Fibroblast of lung (primary cell): Measurements from ENCODE around the gene CCKAR. TPM values are rescaled to one million over a fixed set of nuclear protein-coding genes. Genes with fewer than 3 reads are reported as not detected.

ENCODE experiments used
- DNase-seq, 2 donors: peaks; one replicate each; pipeline versions ENCODE4 v3.0.0 to v3.0.0-alpha.2; 2010; ENCODE audit warnings: low read depth in 2 of 2
- H2AFZ ChIP-seq: 2 replicates; pipeline ENCODE4 v1.5.1; 2012; ENCODE audit warnings: low read length, control low read depth, inconsistent platforms
- H3K27ac ChIP-seq: 2 replicates; pipeline ENCODE4 v1.5.1; 2011; ENCODE audit warnings: low read length, control low read depth; ENCODE audit not compliant: insufficient read depth
- H3K27me3 ChIP-seq: 2 replicates; pipeline ENCODE4 v1.5.1; 2011; ENCODE audit warnings: mild to moderate bottlenecking, low read length; ENCODE audit not compliant: control insufficient read depth, insufficient read depth
- H3K36me3 ChIP-seq: 2 replicates; pipeline ENCODE4 v1.5.1; 2011; ENCODE audit warnings: low read length; ENCODE audit not compliant: control insufficient read depth, insufficient read depth
- H3K4me1 ChIP-seq: 2 replicates; pipeline ENCODE4 v1.5.1; 2011; ENCODE audit warnings: low read length; ENCODE audit not compliant: control insufficient read depth, insufficient read depth; ENCODE audit errors: extremely low read depth
- H3K4me2 ChIP-seq: 2 replicates; pipeline ENCODE4 v1.5.1; 2011; ENCODE audit warnings: low read length, control low read depth; ENCODE audit not compliant: insufficient read depth; ENCODE audit errors: extremely low read depth
- H3K4me3 ChIP-seq, 4 experiments: fragments of 200-600 bp in 1 of 4; sonication (generic) in 1 of 4; replicated peaks in 1 of 4; 2 replicates each; pipeline ENCODE4 v1.5.1; 2011 to 2016; ENCODE audit warnings: low read length in 4 of 4, low read depth in 3 of 4, mild to moderate bottlenecking in 3 of 4, control low read depth in 2 of 4, inconsistent platforms in 1 of 4, mixed read lengths in 1 of 4; ENCODE audit not compliant: insufficient read depth in 1 of 4; ENCODE audit errors: control extremely low read depth in 1 of 4
- H3K79me2 ChIP-seq: 2 replicates; pipeline ENCODE4 v1.5.1; 2012; ENCODE audit warnings: mild to moderate bottlenecking, low read length, inconsistent platforms; ENCODE audit not compliant: control insufficient read depth, insufficient read depth
- H3K9ac ChIP-seq: 2 replicates; pipeline ENCODE4 v1.5.1; 2011; ENCODE audit warnings: mild to moderate bottlenecking, low read length, control low read depth; ENCODE audit not compliant: insufficient read depth
- H3K9me3 ChIP-seq: 2 replicates; pipeline ENCODE4 v1.5.1; 2012; ENCODE audit warnings: low read depth, low read length; ENCODE audit not compliant: control insufficient read depth, insufficient read depth
- H4K20me1 ChIP-seq: 2 replicates; pipeline ENCODE4 v1.5.1; 2011; ENCODE audit warnings: low read length; ENCODE audit not compliant: control insufficient read depth, insufficient read depth; ENCODE audit errors: extremely low read depth
- EZH2 ChIP-seq: IDR thresholded peaks from 2 replicates; pipeline ENCODE4 v1.5.1; 2012; ENCODE audit warnings: low read length, control low read depth, mild to moderate bottlenecking; ENCODE audit errors: missing control alignments
- polyA plus RNA-seq, 2 donors: library from polyadenylated mRNA; depleted of rRNA in 1 of 2; stranded (reverse) in 1 of 2; unstranded in 1 of 2; fragments of >200 nt; gene quantifications; 2 replicates each; pipeline ENCODE4 v1.2.1, GENCODE V29; 2011 to 2012; ENCODE audit warnings: missing spikeins in 1 of 2
- total RNA-seq: library from RNA; depleted of rRNA; stranded (reverse); fragments of >200 nt; gene quantifications from 2 replicates; pipeline ENCODE4 v1.2.1, GENCODE V29; 2014
- TF ChIP-seq, protein P1 (sequence below), 2 donors: IDR thresholded peaks in 1 of 2; conservative IDR thresholded peaks in 1 of 2; 1 replicate in 1 of 2; 2 replicates in 1 of 2; pipeline ENCODE4 v1.5.1; 2011 to 2012; ENCODE audit warnings: low read length in 2 of 2, control low read depth in 1 of 2, inconsistent platforms in 1 of 2, low read depth in 1 of 2, mild to moderate bottlenecking in 1 of 2

CCKAR gene
- total and polyA plus RNA-seq, 2 donors (not counting 1 experiment from before 2014, with no cell fraction given), result 0.59 to 0.83 TPM

GRCh38 chr4:26484032-26484515, 6.2 kb downstream of the CCKAR start:
- DNase-seq, result peak in 1 of 2 donors; percentile 80
- H3K79me2 ChIP-seq, result no peaks in the 10 kb centered on the region
- no peaks in the 10 kb centered on the region for H3K4me1 ChIP-seq
- H3K4me3 ChIP-seq, result no peak overlapping the region
- no peak overlapping the region for H2AFZ ChIP-seq
- no peak overlapping the region for H3K9ac ChIP-seq
- H3K4me2 ChIP-seq, result no peak overlapping the region
- H3K27ac ChIP-seq, result no peak overlapping the region
- H3K9me3 ChIP-seq, result no peaks in the 10 kb centered on the region
- H4K20me1 ChIP-seq, result no peaks in the 10 kb centered on the region
- TF ChIP-seq EZH2, result no peak
- TF ChIP-seq, protein P1, sequence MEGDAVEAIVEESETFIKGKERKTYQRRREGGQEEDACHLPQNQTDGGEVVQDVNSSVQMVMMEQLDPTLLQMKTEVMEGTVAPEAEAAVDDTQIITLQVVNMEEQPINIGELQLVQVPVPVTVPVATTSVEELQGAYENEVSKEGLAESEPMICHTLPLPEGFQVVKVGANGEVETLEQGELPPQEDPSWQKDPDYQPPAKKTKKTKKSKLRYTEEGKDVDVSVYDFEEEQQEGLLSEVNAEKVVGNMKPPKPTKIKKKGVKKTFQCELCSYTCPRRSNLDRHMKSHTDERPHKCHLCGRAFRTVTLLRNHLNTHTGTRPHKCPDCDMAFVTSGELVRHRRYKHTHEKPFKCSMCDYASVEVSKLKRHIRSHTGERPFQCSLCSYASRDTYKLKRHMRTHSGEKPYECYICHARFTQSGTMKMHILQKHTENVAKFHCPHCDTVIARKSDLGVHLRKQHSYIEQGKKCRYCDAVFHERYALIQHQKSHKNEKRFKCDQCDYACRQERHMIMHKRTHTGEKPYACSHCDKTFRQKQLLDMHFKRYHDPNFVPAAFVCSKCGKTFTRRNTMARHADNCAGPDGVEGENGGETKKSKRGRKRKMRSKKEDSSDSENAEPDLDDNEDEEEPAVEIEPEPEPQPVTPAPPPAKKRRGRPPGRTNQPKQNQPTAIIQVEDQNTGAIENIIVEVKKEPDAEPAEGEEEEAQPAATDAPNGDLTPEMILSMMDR (conservative IDR thresholded peaks at IDR 0.05 in 1 of 2, IDR thresholded peaks at IDR 0.05 in 1 of 2; ENCODE audit: low read depth in 1 of 2, low read length in 2 of 2), result no peak
- H3K27me3 ChIP-seq, result peaks cover 3% of the 10 kb centered on the region
- H3K36me3 ChIP-seq, result no peaks in the 10 kb centered on the region

DNA sequence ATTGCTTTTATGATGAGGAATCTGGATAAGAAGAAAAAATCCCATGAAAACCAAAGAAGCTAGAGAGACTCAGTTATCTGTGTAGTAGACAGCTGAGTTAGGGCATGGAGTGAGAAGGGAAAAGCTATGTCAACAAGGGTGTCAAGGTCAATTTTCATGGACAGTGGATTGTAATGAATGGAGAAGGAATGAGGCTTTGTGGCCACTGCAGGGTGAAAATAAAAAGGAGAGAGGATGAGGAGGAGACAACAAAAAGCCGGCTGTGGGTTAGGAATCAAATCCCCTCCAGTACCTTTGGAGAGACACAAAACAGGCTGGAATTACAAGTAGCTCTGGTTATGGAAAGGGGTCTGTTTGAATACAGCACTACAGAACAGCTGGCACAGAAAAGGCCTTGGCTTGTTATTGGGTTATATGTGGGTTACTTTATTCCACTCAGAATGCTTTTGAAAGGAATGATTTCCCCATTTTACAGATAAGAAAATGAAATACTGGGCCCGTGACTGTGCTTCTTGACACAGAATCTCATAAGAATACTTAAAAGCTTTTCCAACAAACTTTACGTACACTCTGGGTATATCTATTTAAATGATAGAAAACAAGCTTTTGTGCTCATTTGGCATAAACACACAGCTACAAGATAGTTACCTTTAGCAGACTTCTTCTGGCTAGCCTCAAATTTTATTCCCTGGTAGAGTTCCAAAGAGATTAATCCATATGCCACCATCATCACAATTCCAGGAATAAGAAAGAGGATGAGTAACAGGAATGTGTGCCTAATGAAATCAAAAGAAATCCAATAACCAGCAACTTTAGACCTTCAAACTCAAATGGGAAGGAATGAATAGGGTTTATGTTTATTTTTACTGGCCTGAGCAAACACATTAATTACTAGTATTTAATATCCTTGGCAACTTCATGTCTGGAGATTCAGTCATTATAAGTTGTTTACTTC, 7.5 kb downstream of the CCKAR start:
- H3K9me3 ChIP-seq, result no peaks in the 10 kb centered on the region
- no peaks in the 10 kb centered on the region for H3K79me2 ChIP-seq
- TF ChIP-seq, protein P1 (conservative IDR thresholded peaks at IDR 0.05 in 1 of 2, IDR thresholded peaks at IDR 0.05 in 1 of 2; ENCODE audit: low read depth in 1 of 2, low read length in 2 of 2), result no peak
- no peaks in the 10 kb centered on the region for H3K36me3 ChIP-seq
- H3K27ac ChIP-seq, result no peak overlapping the region
- no peak overlapping the region for H3K4me2 ChIP-seq
- no peaks in the 10 kb centered on the region for H3K4me1 ChIP-seq
- no peak overlapping the region for H3K9ac ChIP-seq
- H2AFZ ChIP-seq, result no peak overlapping the region
- H3K27me3 ChIP-seq, result no peaks in the 10 kb centered on the region
- no peaks in the 10 kb centered on the region for H4K20me1 ChIP-seq
- peak in 1 of 2 donors; percentile 65 for DNase-seq
- no peak overlapping the region for H3K4me3 ChIP-seq

- Histone ChIP-seq H3K27ac (no peak overlapping the region), H3K4me1 (no peaks in the 10 kb centered on the region), H3K4me3 (no peak overlapping the region), H2AFZ (no peak overlapping the region), H3K9me3 (no peaks in the 10 kb centered on the region), H3K79me2 (no peaks in the 10 kb centered on the region), H4K20me1 (no peaks in the 10 kb centered on the region), H3K9ac (no peak overlapping the region), H3K4me2 (no peak overlapping the region), H3K36me3 (no peaks in the 10 kb centered on the region), H3K27me3 (no peaks in the 10 kb centered on the region)
- TF ChIP-seq EZH2, result no peak
- TF ChIP-seq, protein P1 (conservative IDR thresholded peaks at IDR 0.05 in 1 of 2, IDR thresholded peaks at IDR 0.05 in 1 of 2; ENCODE audit: low read depth in 1 of 2, low read length in 2 of 2), result no peak
- no peak for DNase-seq
Observed at GRCh38 chr4:26478330-26478729, 12.0 kb downstream of the CCKAR start.
